ENCODE data around the gene KANSL1.
"Not testable (repeated sequence)": the region's sequence is repeated elsewhere in the genome, so short reads cannot be mapped to it uniquely, and the experiment has no call there.

Gene KANSL1

DNA sequence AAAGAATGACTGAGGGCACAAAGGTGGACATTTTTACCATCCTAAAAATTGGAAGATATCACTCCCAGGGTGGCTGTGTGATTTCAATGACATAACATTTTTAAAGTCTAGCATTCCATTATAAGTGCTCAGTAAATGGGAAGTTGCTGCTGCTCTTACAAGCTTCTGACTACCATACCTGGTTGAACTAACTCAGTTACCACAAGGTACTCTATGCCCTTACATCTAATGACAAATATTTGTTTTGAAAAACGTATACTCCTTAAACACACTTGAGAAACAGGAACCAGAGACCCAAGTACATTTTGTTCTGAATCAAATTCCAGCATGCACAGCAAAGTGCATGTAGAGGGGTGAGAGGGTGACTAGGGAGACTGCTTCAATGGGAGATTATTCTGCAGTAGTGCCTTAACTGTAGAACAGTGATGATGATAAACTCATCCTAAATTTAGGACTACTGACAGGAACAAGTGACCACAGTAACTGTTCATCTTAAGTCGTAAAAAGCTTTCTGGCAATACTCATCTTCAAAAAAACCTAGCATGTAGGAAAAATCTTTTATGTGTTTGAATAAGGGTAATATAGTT is 83.5 kb downstream of the KANSL1 start:
- DNase-seq (ENCODE audit: low spot score): no peak

DNA sequence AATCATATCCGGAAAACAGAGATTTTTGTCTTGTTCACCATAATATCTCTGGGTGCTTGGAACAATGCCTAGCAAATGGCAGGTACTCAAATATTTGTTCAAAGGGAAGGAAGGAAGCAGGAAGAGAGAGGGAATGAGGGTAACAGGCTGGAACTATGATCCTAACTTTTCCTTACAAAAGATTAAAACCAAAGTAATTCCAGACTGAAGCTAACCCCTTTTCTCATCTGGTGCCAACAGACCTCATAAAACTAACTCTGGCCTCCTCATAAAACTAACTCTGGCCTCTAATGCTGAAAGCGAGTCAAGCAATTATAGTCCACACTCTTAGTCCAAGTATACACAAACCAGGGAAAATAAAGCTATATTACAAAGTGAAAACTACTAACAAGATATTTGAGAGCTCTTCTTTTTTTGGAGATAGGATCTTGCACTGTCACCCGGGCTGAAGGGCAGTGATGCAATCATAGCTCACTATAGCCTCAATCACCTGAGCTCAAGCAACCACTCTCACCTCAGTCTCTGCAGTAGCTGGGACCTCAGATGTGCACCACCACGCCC is 84.6 kb downstream of the KANSL1 start:
- DNase-seq (ENCODE audit: low spot score): no peak

- DNase-seq (ENCODE audit: low spot score): no peak
These were observed 85.1 kb downstream of the KANSL1 start for GRCh38 chr17:46108120-46108519.

- peak; percentile 46 for DNase-seq (ENCODE audit: low spot score)
These were observed 86.1 kb downstream of the KANSL1 start for GRCh38 chr17:46106966-46107644.

- not testable (repeated sequence) for DNase-seq (ENCODE audit: low spot score)
These were observed 90.4 kb downstream of the KANSL1 start for GRCh38 chr17:46102806-46103205.

GRCh38 chr17:46101785-46102617 is 91.2 kb downstream of the KANSL1 start:
- DNase-seq (ENCODE audit: low spot score): not testable (repeated sequence)

DNA sequence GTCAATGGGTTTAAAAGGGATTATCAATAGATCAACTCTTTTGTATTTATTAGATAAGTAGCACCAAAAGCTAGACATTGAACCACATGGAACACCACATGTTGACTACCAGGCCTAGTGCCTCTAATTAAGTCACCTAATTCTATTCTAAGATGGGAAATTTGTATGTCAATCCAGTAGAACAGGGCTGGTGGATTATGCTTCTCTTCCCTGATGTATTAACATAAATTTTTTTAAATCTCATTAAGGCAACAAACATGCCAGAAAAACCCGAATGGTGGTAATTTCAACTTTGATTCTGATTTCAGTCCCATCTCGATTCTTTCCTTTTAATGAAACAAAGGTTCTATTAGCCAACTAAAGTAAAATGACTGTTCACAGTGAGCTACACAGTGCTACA is 92.6 kb downstream of the KANSL1 start:
- no peak for DNase-seq (ENCODE audit: low spot score)

- no peak for DNase-seq (ENCODE audit: low spot score)
These were observed 93.4 kb downstream of the KANSL1 start for GRCh38 chr17:46099865-46100264.

DNA sequence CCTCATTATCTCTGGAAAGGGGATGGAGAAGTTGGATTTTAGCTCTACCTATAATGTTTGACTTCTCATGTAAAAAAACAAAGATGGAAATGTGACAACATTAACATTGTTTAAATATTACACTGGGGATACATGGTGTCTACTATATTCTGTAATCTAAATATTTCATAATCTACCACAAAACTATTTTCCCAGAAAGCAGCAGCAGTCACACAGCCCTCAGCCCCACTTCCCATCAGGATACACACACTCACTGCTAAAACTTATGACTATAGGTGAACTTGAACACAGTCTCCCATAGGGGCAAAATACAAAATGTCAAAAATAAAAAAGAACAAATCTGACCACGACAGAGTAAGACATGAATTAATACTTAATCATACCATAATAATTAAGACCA is 95.7 kb downstream of the KANSL1 start:
- DNase-seq (ENCODE audit: low spot score): no peak

DNA sequence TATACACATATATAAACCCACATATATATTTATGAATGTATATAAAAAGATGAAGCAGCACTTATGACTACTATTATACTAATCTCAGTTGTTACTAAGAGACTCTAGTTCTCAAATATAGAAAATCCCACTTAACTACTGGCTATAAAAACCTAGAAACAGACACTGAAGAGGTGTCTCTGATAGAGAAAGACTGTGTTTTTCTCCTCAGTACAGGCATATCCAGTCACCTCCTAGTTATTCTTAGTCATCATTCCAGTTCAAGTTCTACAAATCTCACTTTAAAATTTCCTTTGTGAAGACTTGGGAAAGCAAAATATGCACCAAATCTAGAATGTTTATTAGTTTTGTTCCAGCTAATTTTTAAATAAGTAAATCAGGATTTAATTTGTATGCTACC is 100.2 kb downstream of the KANSL1 start:
- DNase-seq (ENCODE audit: low spot score): no peak

DNA sequence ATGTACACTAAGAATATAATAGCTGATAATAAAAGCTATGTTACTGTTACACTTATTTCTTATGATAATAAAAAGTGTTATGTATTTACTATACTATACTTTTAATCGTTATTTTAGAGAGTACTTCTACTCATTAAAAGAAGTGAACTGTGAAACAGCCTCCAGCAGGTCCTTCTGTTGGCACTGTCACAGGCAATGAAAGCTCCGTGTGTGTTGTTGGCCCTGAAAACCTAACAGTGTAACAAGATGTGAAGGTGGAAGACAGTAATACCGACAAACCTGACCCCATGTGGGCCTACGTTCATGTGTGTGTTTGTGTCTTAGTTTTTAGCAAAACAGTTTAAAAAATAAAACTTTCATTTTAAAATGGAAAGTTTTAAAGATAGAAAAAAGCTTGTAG is 102.4 kb downstream of the KANSL1 start:
- no peak for DNase-seq (ENCODE audit: low spot score)

DNA sequence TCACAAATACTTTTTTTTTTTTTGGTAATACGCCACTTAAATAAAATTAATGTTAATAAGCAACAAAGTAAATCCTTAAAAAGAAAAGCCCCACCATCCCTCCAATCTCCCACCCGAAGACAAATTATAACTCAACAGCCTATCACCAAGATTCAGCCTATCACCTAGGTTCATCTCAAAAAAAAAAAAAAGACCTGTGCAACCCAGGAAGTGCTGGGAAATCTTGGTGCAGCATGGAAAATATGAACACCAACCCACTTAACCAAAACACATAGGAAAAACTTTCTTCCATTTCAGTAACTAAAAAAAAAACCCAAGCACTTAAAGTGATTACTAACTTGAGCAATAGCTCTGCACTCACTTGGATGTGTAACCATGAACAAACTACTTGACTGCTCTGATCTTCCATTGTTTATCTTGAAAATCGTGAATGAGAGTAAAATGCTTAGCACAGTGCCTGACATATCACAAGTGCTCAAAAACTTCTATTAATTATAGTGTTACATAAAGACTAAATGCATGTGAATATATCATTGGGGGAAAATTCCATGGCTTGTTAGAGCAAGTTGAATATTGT is 103.8 kb downstream of the KANSL1 start:
- DNase-seq (ENCODE audit: low spot score): no peak

GRCh38 chr17:46088595-46088994 is 104.6 kb downstream of the KANSL1 start:
- no peak for DNase-seq (ENCODE audit: low spot score)

DNA sequence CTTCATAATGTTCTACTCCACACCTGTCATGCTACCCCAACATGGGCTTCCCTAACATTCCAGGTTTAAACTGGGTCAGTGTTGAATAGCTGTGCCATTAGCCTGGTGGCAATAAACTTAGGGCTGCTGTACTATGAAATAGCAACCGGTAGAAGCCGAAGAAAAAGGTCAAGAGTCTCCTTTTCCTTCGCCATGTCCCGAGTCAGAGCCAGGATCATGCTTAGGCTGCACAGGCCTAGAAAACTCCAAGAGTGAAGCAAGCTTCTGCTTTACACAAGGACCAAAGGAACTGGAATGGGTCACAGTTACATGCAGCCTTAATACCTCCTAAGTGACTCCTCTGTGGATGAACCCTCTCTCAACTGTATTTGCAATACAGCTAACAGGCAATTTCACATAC is 105.4 kb downstream of the KANSL1 start:
- not testable (repeated sequence) for DNase-seq (ENCODE audit: low spot score)

DNA sequence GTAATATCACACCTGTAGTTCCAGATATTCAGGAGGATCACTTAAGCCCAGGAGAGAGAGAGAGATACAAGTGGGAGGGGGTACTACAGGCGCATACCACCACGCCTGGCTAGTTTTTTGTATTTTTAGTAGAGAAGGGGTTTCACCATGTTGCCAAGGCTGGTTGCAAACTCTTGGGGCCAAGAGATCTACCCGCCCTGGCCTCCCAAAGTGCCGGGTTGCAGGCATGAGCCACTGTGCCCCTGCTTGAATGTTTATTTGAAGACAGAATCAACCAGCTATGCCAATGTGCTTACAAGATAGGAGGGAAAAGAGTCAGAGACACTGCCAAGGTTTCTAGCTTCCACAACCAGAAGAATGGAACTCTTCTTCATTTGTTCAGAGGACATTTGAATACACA is 106.4 kb downstream of the KANSL1 start:
- DNase-seq (ENCODE audit: low spot score): no peak

DNA sequence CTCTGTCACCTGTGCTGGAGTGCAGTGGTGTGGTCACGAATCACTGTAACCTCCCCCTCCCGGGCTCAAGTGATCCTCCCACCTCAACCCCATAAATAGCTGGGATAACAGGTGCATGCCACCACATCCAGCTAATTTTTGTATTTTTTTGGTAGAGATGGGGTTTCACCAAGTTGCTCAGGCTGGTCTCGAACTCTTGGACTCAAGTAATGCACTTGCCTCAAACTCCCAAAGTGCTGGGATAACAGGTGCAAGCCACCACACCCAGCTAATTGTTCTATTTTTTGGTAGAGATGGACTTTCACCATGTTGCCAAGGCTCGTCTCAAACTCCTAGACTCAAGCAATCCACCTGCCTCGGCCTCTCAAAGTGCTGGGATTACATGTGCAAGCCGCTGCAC is 107.7 kb downstream of the KANSL1 start:
- DNase-seq (ENCODE audit: low spot score): no peak

DNA sequence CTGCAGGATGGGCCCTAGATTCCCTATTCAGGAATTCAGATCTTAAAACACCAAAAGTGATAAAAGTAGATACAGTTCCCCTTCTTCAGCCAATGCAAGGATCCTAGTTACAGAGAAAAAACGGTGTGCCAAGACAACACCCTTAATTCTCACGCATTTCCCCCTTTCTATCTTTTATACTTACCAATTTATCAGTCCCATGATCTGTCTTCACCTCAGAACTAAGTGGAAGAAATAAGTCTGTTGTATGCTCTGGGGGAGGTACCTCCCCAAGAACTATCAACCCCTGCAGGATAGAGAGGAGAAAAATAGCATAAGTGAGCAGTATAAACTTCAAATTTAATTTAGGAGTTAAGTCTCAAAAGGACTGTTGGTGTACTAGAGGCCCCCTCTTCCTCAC is 111.0 kb downstream of the KANSL1 start:
- DNase-seq (ENCODE audit: low spot score): no peak

GRCh38 chr17:46081018-46081320 is 112.3 kb downstream of the KANSL1 start:
- no peak for DNase-seq (ENCODE audit: low spot score)

- DNase-seq (ENCODE audit: low spot score): no peak
These were observed 112.9 kb downstream of the KANSL1 start for GRCh38 chr17:46080118-46081017.

DNA sequence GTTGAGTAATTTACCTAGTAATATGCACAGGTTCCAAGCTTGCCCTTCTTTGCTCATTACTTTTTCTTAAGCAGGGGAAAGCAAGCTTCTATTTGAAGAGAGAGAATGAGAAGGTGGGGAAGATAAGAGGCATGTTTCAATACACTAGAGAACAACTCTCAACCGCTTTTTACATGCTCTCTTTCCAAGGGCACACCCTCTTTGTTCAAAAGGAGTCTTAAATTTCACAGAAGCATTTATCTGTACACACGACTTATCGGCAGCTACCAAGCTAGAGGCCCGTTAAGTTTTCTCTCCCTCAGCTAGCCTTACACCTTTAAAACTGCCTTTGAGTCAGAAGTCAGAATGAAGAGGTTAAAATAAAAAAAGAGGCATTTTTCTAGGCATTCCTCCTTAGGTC is 114.6 kb downstream of the KANSL1 start:
- DNase-seq (ENCODE audit: low spot score): no peak

DNA sequence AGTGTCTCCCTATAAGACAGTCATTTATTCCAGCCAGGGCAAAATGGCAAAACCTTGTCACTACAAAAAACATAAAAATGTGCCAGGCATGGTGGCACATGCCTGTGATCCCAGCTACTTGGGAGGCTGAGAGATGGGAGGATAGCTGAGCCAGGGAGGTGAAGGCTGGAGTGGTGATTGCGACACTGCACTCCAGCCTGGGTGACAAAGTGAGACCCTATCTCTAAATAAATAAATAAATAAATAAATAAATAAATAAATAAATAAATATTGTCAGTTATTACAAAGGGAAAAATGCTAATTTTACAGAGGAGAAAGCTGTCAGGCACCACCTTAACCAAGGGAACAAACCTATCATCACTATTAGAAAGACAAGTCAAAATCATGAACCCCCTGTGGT is 118.7 kb downstream of the KANSL1 start:
- DNase-seq (ENCODE audit: low spot score): no peak

DNA sequence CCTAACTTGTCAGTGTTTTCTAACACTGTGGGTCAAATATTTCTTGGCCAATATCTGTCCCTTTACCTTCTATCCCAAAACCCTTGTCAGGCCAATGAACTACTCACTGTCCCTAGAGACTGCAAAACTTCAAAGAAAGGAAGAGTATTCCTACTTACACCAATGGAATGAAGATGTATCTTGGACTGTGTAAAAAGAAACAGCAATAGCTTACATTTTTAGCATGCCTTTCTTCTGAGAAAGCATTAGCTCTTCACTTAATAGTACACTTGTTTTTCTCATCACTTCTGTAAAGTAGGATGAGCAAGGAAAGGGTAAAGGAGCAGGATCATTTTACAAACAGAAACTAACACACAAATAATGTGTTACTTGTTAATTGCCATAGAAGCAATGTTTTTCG is 120.2 kb downstream of the KANSL1 start:
- DNase-seq (ENCODE audit: low spot score): no peak
